Left ventricle myocardium inferior (tissue), 1 donor: ENCODE data around the gene SPOPL. TPM values are rescaled to one million over a fixed set of nuclear protein-coding genes. Genes with fewer than 3 reads are reported as not detected.

Experiments
- DNase-seq: peaks from one replicate; pipeline ENCODE4 v3.0.0-alpha.2; 2020
- H3K27ac ChIP-seq: fragments of 200-600 bp; replicated peaks from 2 replicates; pipeline ENCODE4 v1.8.0; 2021
- H3K27me3 ChIP-seq: fragments of 200-600 bp; 2 replicates; pipeline ENCODE4 v1.8.0; 2021; ENCODE audit warnings: low read depth
- H3K36me3 ChIP-seq: fragments of 200-600 bp; 2 replicates; pipeline ENCODE4 v1.8.0; 2021
- H3K4me1 ChIP-seq: fragments of 200-600 bp; 2 replicates; pipeline ENCODE4 v1.8.0; 2021
- H3K4me3 ChIP-seq: fragments of 200-600 bp; 2 replicates; pipeline ENCODE4 v1.8.0; 2021; ENCODE audit warnings: mild to moderate bottlenecking, moderate library complexity
- H3K9me3 ChIP-seq: fragments of 200-600 bp; replicated peaks from 2 replicates; pipeline ENCODE4 v1.8.0; 2021
- intact Hi-C: fragments of 100-400 bp; cut with micrococcal nuclease; formaldehyde crosslinking; loops from one replicate; pipeline ENCODE4 v1.11.0; 2022
- total RNA-seq: library from RNA; stranded (reverse); fragmentation: NEBNext Ultra II Directional; extraction: Animal tissue kit (Norgen Biotek cat#: 25700); gene quantifications from one replicate; pipeline ENCODE4 v1.2.1, GENCODE V29; 2021
- TF ChIP-seq, protein P1 (sequence below): fragments of 200-600 bp; IDR thresholded peaks from 2 replicates; pipeline ENCODE4 v1.8.0; 2021; ENCODE audit warnings: antibody characterized with exemption, mild to moderate bottlenecking, borderline replicate concordance
- donor health status: DM: no; HTN: yes; CAD: no; lungs with severe emphysema.

The SPOPL gene
- total RNA-seq, 1 donor from 2014 or later, result 13.5 TPM

DNA sequence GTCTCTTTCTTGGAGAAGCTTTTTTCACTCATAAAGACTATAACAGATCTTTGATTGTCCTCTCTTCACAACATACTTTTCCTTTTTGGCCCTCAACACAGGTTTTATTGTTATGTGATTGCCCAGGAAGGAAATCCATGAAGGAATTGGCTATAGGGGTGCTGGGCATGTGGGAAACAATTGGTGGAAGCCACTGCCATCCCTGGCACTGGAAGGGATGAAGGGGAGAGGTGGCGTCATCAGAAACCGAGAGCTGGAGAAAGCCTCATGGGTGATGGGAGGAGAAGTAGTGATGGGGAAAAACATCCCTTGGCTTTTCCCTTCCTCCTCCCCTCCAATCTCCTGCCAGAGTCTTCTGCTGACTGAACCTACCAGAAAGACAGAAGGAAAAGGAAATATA lies 106.2 kb downstream of the SPOPL start:
- H3K27ac ChIP-seq, result no peak overlapping the region
- H3K9me3 ChIP-seq, result no peaks in the 10 kb centered on the region
- H3K4me1 ChIP-seq, result no peaks in the 10 kb centered on the region
- DNase-seq, result no peak
- TF ChIP-seq, protein P1, sequence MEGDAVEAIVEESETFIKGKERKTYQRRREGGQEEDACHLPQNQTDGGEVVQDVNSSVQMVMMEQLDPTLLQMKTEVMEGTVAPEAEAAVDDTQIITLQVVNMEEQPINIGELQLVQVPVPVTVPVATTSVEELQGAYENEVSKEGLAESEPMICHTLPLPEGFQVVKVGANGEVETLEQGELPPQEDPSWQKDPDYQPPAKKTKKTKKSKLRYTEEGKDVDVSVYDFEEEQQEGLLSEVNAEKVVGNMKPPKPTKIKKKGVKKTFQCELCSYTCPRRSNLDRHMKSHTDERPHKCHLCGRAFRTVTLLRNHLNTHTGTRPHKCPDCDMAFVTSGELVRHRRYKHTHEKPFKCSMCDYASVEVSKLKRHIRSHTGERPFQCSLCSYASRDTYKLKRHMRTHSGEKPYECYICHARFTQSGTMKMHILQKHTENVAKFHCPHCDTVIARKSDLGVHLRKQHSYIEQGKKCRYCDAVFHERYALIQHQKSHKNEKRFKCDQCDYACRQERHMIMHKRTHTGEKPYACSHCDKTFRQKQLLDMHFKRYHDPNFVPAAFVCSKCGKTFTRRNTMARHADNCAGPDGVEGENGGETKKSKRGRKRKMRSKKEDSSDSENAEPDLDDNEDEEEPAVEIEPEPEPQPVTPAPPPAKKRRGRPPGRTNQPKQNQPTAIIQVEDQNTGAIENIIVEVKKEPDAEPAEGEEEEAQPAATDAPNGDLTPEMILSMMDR, result no peak
- H3K27me3 ChIP-seq, result no peaks in the 10 kb centered on the region
- intact Hi-C loops, result no loop called here
- no peaks in the 10 kb centered on the region for H3K36me3 ChIP-seq
- H3K4me3 ChIP-seq, result no peak overlapping the region

DNA sequence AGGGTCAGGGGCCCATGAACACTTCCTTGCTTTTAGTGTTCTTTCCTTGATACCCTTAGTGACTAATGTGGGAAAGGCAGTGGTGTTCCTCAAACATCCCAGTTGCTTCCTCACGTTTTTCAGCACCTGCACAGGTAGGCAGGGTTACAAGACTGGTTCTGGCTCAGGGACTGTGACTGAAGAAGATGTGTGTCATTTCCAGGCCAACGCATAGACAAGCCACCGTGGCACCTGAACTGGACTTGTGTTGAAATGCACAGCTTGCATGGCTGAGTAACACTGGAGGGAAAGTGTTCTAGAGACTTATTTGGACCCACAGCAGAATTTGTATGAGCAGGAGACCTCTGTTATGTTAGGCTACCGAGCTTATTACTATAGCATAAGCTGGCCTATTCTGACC lies 107.9 kb downstream of the SPOPL start:
- Histone ChIP-seq H3K4me3 (no peak overlapping the region), H3K27ac (no peak overlapping the region), H3K36me3 (no peaks in the 10 kb centered on the region), H3K4me1 (no peaks in the 10 kb centered on the region), H3K27me3 (no peaks in the 10 kb centered on the region), H3K9me3 (no peaks in the 10 kb centered on the region)
- intact Hi-C loops, result no loop called here
- TF ChIP-seq, protein P1, result no peak
- no peak for DNase-seq

DNA sequence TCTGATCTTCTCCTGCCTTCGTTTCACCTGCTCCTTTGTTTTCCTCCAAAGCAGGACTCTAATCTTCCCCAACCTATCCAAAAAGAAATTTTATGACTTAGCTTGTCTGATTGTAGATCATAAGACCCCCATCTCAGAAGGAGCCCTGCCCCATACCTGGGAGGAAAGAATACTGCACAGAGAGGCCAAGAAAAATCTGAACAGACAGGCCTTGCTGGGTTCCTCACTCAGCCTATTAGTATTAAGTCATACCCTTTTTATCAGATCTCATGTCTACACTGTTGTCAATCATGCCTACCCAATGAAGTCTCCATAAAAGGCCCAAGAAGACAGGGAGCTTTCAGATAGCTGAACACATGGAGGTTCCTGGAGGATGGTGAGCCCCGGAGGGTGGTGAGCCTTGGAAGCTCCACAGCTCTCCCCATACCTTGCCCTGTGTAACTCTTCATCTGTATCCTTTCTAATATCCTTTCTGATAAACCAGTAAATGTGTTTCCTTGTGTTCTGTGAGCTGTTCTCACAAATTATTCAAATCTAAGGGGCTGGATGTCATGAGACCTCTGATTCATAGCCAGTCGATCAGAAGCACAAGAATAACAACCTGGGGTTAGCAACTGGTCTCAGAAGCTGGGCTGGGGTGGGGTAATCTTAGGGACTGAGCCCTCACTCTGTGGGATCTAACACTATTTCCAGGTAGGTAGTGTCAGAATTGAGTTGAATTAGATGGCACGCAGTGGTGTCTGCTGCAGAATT lies 108.8 kb downstream of the SPOPL start:
- Histone ChIP-seq H3K9me3 (no peaks in the 10 kb centered on the region), H3K36me3 (no peaks in the 10 kb centered on the region), H3K27ac (no peak overlapping the region), H3K27me3 (no peaks in the 10 kb centered on the region), H3K4me1 (no peaks in the 10 kb centered on the region), H3K4me3 (no peak overlapping the region)
- no peak for DNase-seq
- TF ChIP-seq, protein P1, result no peak
- intact Hi-C loops, result no loop called here

DNA sequence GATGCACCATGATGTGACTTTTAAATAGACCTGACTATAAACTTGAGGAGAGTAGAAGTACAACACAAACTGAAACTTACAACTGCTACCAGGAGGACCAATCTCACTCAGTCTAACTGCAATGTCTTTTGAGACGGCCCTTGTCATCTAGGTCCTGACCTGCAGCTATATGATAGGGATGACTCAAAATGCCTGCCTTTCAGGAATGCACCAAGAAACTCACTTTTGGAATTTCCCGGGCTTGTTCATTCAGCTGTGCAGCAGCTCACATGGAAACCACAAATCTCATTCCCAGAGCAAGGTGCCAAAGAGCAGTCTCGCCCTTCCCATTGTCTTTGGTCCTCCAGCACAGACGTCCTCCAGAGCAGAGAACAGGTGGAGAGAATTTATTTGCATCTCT lies 113.7 kb downstream of the SPOPL start:
- Histone ChIP-seq H3K27me3 (no peaks in the 10 kb centered on the region), H3K4me3 (no peak overlapping the region), H3K36me3 (no peaks in the 10 kb centered on the region), H3K9me3 (no peaks in the 10 kb centered on the region), H3K27ac (no peak overlapping the region), H3K4me1 (no peaks in the 10 kb centered on the region)
- no peak for DNase-seq
- TF ChIP-seq, protein P1, result no peak
- intact Hi-C loops, result no loop called here

DNA sequence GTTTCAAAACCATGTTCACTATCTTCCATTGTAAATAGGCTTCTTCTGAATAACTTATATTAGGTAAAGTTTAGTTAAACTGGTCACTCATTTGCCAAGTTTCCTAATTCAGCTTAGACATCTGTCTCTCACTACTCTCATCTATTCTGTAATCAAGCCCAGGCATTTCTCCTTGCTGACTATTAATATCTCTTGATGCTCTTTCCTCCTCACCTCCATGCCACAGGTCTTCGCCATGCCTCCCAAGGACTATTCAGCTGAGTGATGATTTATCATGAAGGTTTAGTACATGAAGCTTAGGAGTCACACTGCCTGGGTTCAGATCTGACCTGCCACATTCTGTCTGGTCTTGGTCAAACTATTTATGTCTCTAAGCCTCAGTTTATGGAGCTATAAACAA lies 115.5 kb downstream of the SPOPL start:
- Histone ChIP-seq H3K4me3 (no peak overlapping the region), H3K27ac (no peak overlapping the region), H3K27me3 (no peaks in the 10 kb centered on the region), H3K4me1 (no peaks in the 10 kb centered on the region), H3K36me3 (no peaks in the 10 kb centered on the region), H3K9me3 (no peaks in the 10 kb centered on the region)
- intact Hi-C loops, result no loop called here
- TF ChIP-seq, protein P1, result no peak
- DNase-seq, result no peak
